Astrocyte (in vitro differentiated cells and primary cell): ENCODE data around the gene SUPT20H. TPM values are rescaled to one million over a fixed set of nuclear protein-coding genes. Genes with fewer than 3 reads are reported as not detected.

Experiments used
- DNase-seq: peaks from one replicate; pipeline ENCODE4 v3.0.0-alpha.2; 2010; ENCODE audit warnings: low read depth
- FAIRE-seq: peaks from 2 replicates; lab custom pipeline; 2011; peaks lifted over from hg19 to GRCh38; lab: Jason Lieb, UNC
- H2AFZ ChIP-seq: 2 replicates; pipeline ENCODE4 v1.6.0; 2012; ENCODE audit warnings: low read depth, low read length, inconsistent platforms
- H3K27ac ChIP-seq: 2 replicates; pipeline ENCODE4 v1.5.1; 2011; ENCODE audit warnings: low read depth, low read length, inconsistent platforms
- H3K27me3 ChIP-seq: 2 replicates; pipeline ENCODE4 v1.6.0; 2011; ENCODE audit warnings: low read length, inconsistent platforms; ENCODE audit not compliant: insufficient read depth
- H3K36me3 ChIP-seq: 2 replicates; pipeline ENCODE4 v1.5.1; 2011; ENCODE audit warnings: low read length, inconsistent platforms; ENCODE audit not compliant: insufficient read depth
- H3K4me1 ChIP-seq: 2 replicates; pipeline ENCODE4 v1.5.1; 2011; ENCODE audit warnings: low read length, inconsistent platforms; ENCODE audit not compliant: insufficient read depth
- H3K4me2 ChIP-seq: 2 replicates; pipeline ENCODE4 v1.6.0; 2012; ENCODE audit warnings: low read length, inconsistent platforms
- H3K4me3 ChIP-seq: 2 replicates; pipeline ENCODE4 v1.5.1; 2011; ENCODE audit warnings: low read depth, mild to moderate bottlenecking, low read length, inconsistent platforms; ENCODE audit not compliant: insufficient read depth
- H3K79me2 ChIP-seq: 2 replicates; pipeline ENCODE4 v1.6.0; 2012; ENCODE audit warnings: mild to moderate bottlenecking, low read length, inconsistent platforms; ENCODE audit not compliant: insufficient read depth
- H3K9ac ChIP-seq: 2 replicates; pipeline ENCODE4 v1.6.0; 2012; ENCODE audit warnings: mild to moderate bottlenecking, low read length, inconsistent platforms
- H3K9me3 ChIP-seq: 2 replicates; pipeline ENCODE4 v1.5.1; 2012; ENCODE audit warnings: low read depth, mild to moderate bottlenecking, low read length, inconsistent platforms; ENCODE audit not compliant: insufficient read depth
- H4K20me1 ChIP-seq: 2 replicates; pipeline ENCODE4 v1.6.0; 2012; ENCODE audit warnings: low read length, inconsistent platforms; ENCODE audit not compliant: insufficient read depth
- H3K27ac Mint-ChIP-seq: one replicate; pipeline ENCODE4 v1.8.0; 2021; ENCODE audit warnings: mild to moderate bottlenecking, mixed read lengths; ENCODE audit not compliant: unreplicated experiment
- H3K27me3 Mint-ChIP-seq: one replicate; pipeline ENCODE4 v1.8.0; 2021; ENCODE audit warnings: low read depth, mixed read lengths; ENCODE audit not compliant: unreplicated experiment
- H3K36me3 Mint-ChIP-seq: one replicate; pipeline ENCODE4 v1.8.0; 2021; ENCODE audit warnings: low read depth, mixed read lengths; ENCODE audit not compliant: unreplicated experiment
- H3K4me1 Mint-ChIP-seq: one replicate; pipeline ENCODE4 v1.8.0; 2021; ENCODE audit warnings: low read depth, mixed read lengths; ENCODE audit not compliant: unreplicated experiment
- H3K4me3 Mint-ChIP-seq: one replicate; pipeline ENCODE4 v1.8.0; 2021; ENCODE audit warnings: mild to moderate bottlenecking, moderate library complexity, mixed read lengths; ENCODE audit not compliant: unreplicated experiment
- H3K9me3 Mint-ChIP-seq: one replicate; pipeline ENCODE4 v1.8.0; 2021; ENCODE audit warnings: mild to moderate bottlenecking, mixed read lengths; ENCODE audit not compliant: unreplicated experiment
- CTCF ChIP-seq: IDR thresholded peaks from 2 replicates; pipeline ENCODE4 v1.5.1; 2011; ENCODE audit warnings: low read depth, mild to moderate bottlenecking, inconsistent platforms, low read length, moderate library complexity; ENCODE audit not compliant: insufficient read depth
- EZH2 ChIP-seq: IDR thresholded peaks from 2 replicates; pipeline ENCODE4 v1.6.1; 2012; ENCODE audit warnings: mild to moderate bottlenecking, low read length, inconsistent platforms; ENCODE audit not compliant: insufficient read depth
- total RNA-seq: library from RNA; stranded (reverse); gene quantifications from 2 replicates; pipeline ENCODE4 v1.2.1, GENCODE V29; 2021

SUPT20H gene
- total RNA-seq, 1 donor from 2014 or later: 87.7 TPM

GRCh38 chr13:37100731-37101130 lies 41.2 kb upstream of the SUPT20H start:
- Mint-ChIP-seq H3K9me3 (no peaks in the 10 kb centered on the region), H3K27me3 (no peaks in the 10 kb centered on the region), H3K4me3 (no peak overlapping the region), H3K4me1 (peaks cover 3% of the 10 kb centered on the region), H3K27ac (no peak overlapping the region), H3K36me3 (no peaks in the 10 kb centered on the region)
- Histone ChIP-seq H3K4me3 (no peak overlapping the region), H3K27ac (no peak overlapping the region), H3K9ac (no peak overlapping the region), H3K9me3 (no peaks in the 10 kb centered on the region), H4K20me1 (no peaks in the 10 kb centered on the region), H3K79me2 (no peaks in the 10 kb centered on the region), H3K4me2 (no peak overlapping the region), H3K4me1 (no peaks in the 10 kb centered on the region), H3K27me3 (no peaks in the 10 kb centered on the region), H3K36me3 (no peaks in the 10 kb centered on the region), H2AFZ (no peak overlapping the region)
- FAIRE-seq: no peak
- no peak for DNase-seq
- TF ChIP-seq CTCF: no peak
- no peak for TF ChIP-seq EZH2

GRCh38 chr13:37097076-37097475 lies 37.6 kb upstream of the SUPT20H start:
- no peak overlapping the region for H3K4me2 ChIP-seq
- H3K79me2 ChIP-seq: no peaks in the 10 kb centered on the region
- Mint-ChIP-seq H3K27me3 (no peaks in the 10 kb centered on the region), H3K4me1 (peaks cover 3% of the 10 kb centered on the region), H3K27ac (peak overlapping the region; percentile 77), H3K9me3 (no peaks in the 10 kb centered on the region), H3K4me3 (no peak overlapping the region), H3K36me3 (no peaks in the 10 kb centered on the region)
- no peaks in the 10 kb centered on the region for H3K9me3 ChIP-seq
- no peak overlapping the region for H2AFZ ChIP-seq
- H3K4me3 ChIP-seq: no peak overlapping the region
- H4K20me1 ChIP-seq: no peaks in the 10 kb centered on the region
- H3K27me3 ChIP-seq: no peaks in the 10 kb centered on the region
- TF ChIP-seq CTCF (no peak), EZH2 (no peak)
- no peaks in the 10 kb centered on the region for H3K4me1 ChIP-seq
- H3K9ac ChIP-seq: no peak overlapping the region
- DNase-seq (peak; percentile 86), FAIRE-seq (no peak)
- H3K27ac ChIP-seq: no peak overlapping the region
- no peaks in the 10 kb centered on the region for H3K36me3 ChIP-seq

- Mint-ChIP-seq H3K9me3 (no peaks in the 10 kb centered on the region), H3K36me3 (no peaks in the 10 kb centered on the region), H3K4me3 (no peak overlapping the region), H3K27me3 (no peaks in the 10 kb centered on the region), H3K4me1 (peaks cover 3% of the 10 kb centered on the region), H3K27ac (no peak overlapping the region)
- no peak overlapping the region for H3K27ac ChIP-seq
- no peaks in the 10 kb centered on the region for H3K4me1 ChIP-seq
- no peaks in the 10 kb centered on the region for H3K79me2 ChIP-seq
- H2AFZ ChIP-seq: no peak overlapping the region
- DNase-seq (no peak), FAIRE-seq (no peak)
- no peak overlapping the region for H3K4me2 ChIP-seq
- no peak for TF ChIP-seq EZH2
- TF ChIP-seq CTCF: no peak
- no peaks in the 10 kb centered on the region for H3K27me3 ChIP-seq
- no peaks in the 10 kb centered on the region for H4K20me1 ChIP-seq
- H3K9ac ChIP-seq: no peak overlapping the region
- no peaks in the 10 kb centered on the region for H3K9me3 ChIP-seq
- no peaks in the 10 kb centered on the region for H3K36me3 ChIP-seq
- no peak overlapping the region for H3K4me3 ChIP-seq
Measured at GRCh38 chr13:37094840-37095239, 35.4 kb upstream of the SUPT20H start.
